HCT116 (cell line): ENCODE measurements around the gene NUDT16L1. TPM values are rescaled to one million over a fixed set of nuclear protein-coding genes. Genes with fewer than 3 reads are reported as not detected.

ENCODE experiments used
- ATAC-seq: fragments of 200-7000 bp; cut with Tn5 transposase; 2 replicates; pipeline ENCODE4 v1.9.1; 2020; ENCODE audit warnings: mild to moderate bottlenecking, moderate library complexity
- BruUV-seq: library from RNA; stranded (reverse); fragments of 400-500 nt; replicated peaks from 2 replicates; lab custom pipeline; 2021; lab: Mats Ljungman, UMichigan
- CTCF ChIA-PET: fragments of 300-600 bp; sonication (Branson Sonifier 250); formaldehyde crosslinking; loops from one replicate; lab custom pipeline; 2021; ENCODE audit warnings: antibody characterized with exemption; lab: Charles Lee
- POLR2A ChIA-PET: fragments of 300-600, 350-600 bp; sonication (Branson Sonifier 250); formaldehyde crosslinking; loops from one replicate; lab custom pipeline; 2021; ENCODE audit warnings: antibody characterized with exemption; lab: Charles Lee
- RAD21 ChIA-PET, 2 experiments: fragments of 300-600 bp; sonication (Branson Sonifier 250); formaldehyde crosslinking; loops; one replicate each; lab custom pipeline; 2023; ENCODE audit warnings: low total read pairs in 2 of 2; ENCODE audit not compliant: uncharacterized antibody in 2 of 2, unreplicated experiment in 2 of 2, low non-redundant PET in 1 of 2; lab: Charles Lee
- DNase-seq: peaks from one replicate; pipeline ENCODE4 v3.0.0-alpha.2; 2010; ENCODE audit warnings: low read depth, low spot score
- H2AFZ ChIP-seq: fragments of 200-600 bp; shearing (Covaris generic), sonication (generic); 2 replicates; pipeline ENCODE4 v1.6.1; 2017; ENCODE audit warnings: low read depth, mixed run types, mixed read lengths, antibody characterized with exemption, low read length; ENCODE audit not compliant: poor library complexity, severe bottlenecking
- H3K27ac ChIP-seq: 2 replicates; pipeline ENCODE4 v1.5.1; 2012; ENCODE audit warnings: low read depth, low read length
- H3K27me3 ChIP-seq: fragments of 200-600 bp; sonication (generic); 2 replicates; pipeline ENCODE4 v1.6.1; 2016; ENCODE audit warnings: mixed run types, low read length, mixed read lengths; ENCODE audit not compliant: insufficient read depth
- H3K36me3 ChIP-seq, 2 experiments: fragments of 200-500 bp in 1 of 2; fragments of 200-600 bp in 1 of 2; sonication (Bioruptor generic) in 1 of 2; sonication (generic) in 1 of 2; 2 replicates each; pipeline versions ENCODE4 v1.5.1 to v1.6.1; 2014 to 2016; ENCODE audit warnings: low read length in 2 of 2, inconsistent platforms in 1 of 2, mixed read lengths in 1 of 2, mixed run types in 1 of 2; ENCODE audit not compliant: insufficient read depth in 2 of 2, control insufficient read depth in 1 of 2
- H3K4me1 ChIP-seq, 2 experiments: fragments of 200-600 bp in 1 of 2; sonication (generic) in 1 of 2; 2 replicates each; pipeline versions ENCODE4 v1.5.1 to v1.6.1; 2012 to 2017; ENCODE audit warnings: low read length in 2 of 2, inconsistent platforms in 1 of 2, mild to moderate bottlenecking in 1 of 2, mixed read lengths in 1 of 2, mixed run types in 1 of 2, moderate library complexity in 1 of 2; ENCODE audit not compliant: insufficient read depth in 2 of 2, control insufficient read depth in 1 of 2
- H3K4me2 ChIP-seq: fragments of 200-600 bp; sonication (generic); 2 replicates; pipeline ENCODE4 v1.6.1; 2017; ENCODE audit warnings: mixed run types, low read length, mixed read lengths
- H3K4me3 ChIP-seq, 2 experiments: fragments of 200-600 bp in 1 of 2; sonication (generic) in 1 of 2; replicated peaks in 1 of 2; 2 replicates each; pipeline ENCODE4 v1.5.1; 2011 to 2016; ENCODE audit warnings: low read length in 2 of 2, control low read depth in 1 of 2, low read depth in 1 of 2, mild to moderate bottlenecking in 1 of 2, mixed read lengths in 1 of 2, mixed run types in 1 of 2
- H3K79me2 ChIP-seq: fragments of 200-600 bp; sonication (generic); 2 replicates; pipeline ENCODE4 v1.6.1; 2017; ENCODE audit warnings: mild to moderate bottlenecking, mixed run types, low read length, moderate library complexity, mixed read lengths; ENCODE audit not compliant: insufficient read depth
- H3K9ac ChIP-seq: fragments of 200-600 bp; sonication (generic); 2 replicates; pipeline ENCODE4 v1.6.1; 2016; ENCODE audit warnings: low read length, mixed read lengths
- H3K9me2 ChIP-seq: fragments of 200-600 bp; sonication (generic), shearing (Covaris generic); 2 replicates; pipeline ENCODE4 v1.6.1; 2017; ENCODE audit warnings: mixed run types, mild to moderate bottlenecking, moderate library complexity; ENCODE audit not compliant: insufficient read depth
- H3K9me3 ChIP-seq, 2 experiments: fragments of 200-500 bp in 1 of 2; fragments of 200-600 bp in 1 of 2; sonication (Bioruptor generic) in 1 of 2; sonication (generic) in 1 of 2; 2 replicates each; pipeline ENCODE4 v1.6.1; 2014 to 2017; ENCODE audit warnings: low read length in 2 of 2, mixed read lengths in 2 of 2, inconsistent platforms in 1 of 2, low read depth in 1 of 2, mild to moderate bottlenecking in 1 of 2, mixed run types in 1 of 2, moderate library complexity in 1 of 2; ENCODE audit not compliant: control insufficient read depth in 1 of 2, insufficient read depth in 1 of 2
- H4K20me1 ChIP-seq: fragments of 200-600 bp; sonication (generic), shearing (Covaris generic); 2 replicates; pipeline ENCODE4 v1.6.1; 2017; ENCODE audit warnings: mixed run types, mild to moderate bottlenecking, moderate library complexity; ENCODE audit not compliant: insufficient read depth
- CBX3 ChIP-seq: IDR thresholded peaks from 2 replicates; pipeline ENCODE4 v1.6.1; 2012; ENCODE audit warnings: low read depth
- CEBPB ChIP-seq: IDR thresholded peaks from 2 replicates; pipeline ENCODE4 v1.6.1; 2012; ENCODE audit warnings: low read depth
- EGR1 ChIP-seq: IDR thresholded peaks from 2 replicates; pipeline ENCODE4 v1.6.1; 2012; ENCODE audit warnings: low read depth
- ELF1 ChIP-seq: IDR thresholded peaks from 2 replicates; pipeline ENCODE4 v1.6.1; 2012; ENCODE audit warnings: low read depth, borderline replicate concordance
- EZH2 ChIP-seq: fragments of 200-600 bp; sonication (generic); IDR thresholded peaks from 2 replicates; pipeline ENCODE4 v1.6.1; 2017; ENCODE audit warnings: antibody characterized with exemption, mixed run types
- JUND ChIP-seq: IDR thresholded peaks from 2 replicates; pipeline ENCODE4 v1.6.1; 2012
- MAX ChIP-seq: IDR thresholded peaks from 2 replicates; pipeline ENCODE4 v1.6.1; 2012
- POLR2AphosphoS5 ChIP-seq: IDR thresholded peaks from 2 replicates; pipeline ENCODE4 v1.6.1; 2011; ENCODE audit warnings: mild to moderate bottlenecking, low read depth, low read length, moderate library complexity
- RAD21 ChIP-seq: IDR thresholded peaks from 2 replicates; pipeline ENCODE4 v1.6.1; 2012; ENCODE audit warnings: low read depth, mild to moderate bottlenecking
- REST ChIP-seq: IDR thresholded peaks from 2 replicates; pipeline ENCODE4 v1.6.1; 2012; ENCODE audit warnings: low read depth
- SIN3A ChIP-seq: IDR thresholded peaks from 2 replicates; pipeline ENCODE4 v1.6.1; 2012; ENCODE audit warnings: low read depth
- SP1 ChIP-seq: IDR thresholded peaks from 2 replicates; pipeline ENCODE4 v1.6.1; 2012; ENCODE audit warnings: low read depth
- YY1 ChIP-seq: IDR thresholded peaks from 2 replicates; pipeline ENCODE4 v1.6.1; 2011; ENCODE audit warnings: low read length, low read depth, moderate library complexity, mild to moderate bottlenecking; ENCODE audit not compliant: insufficient replicate concordance; ENCODE audit errors: extremely low read depth
- ZNF274 ChIP-seq: fragments of 200-500 bp; sonication (Bioruptor generic); IDR thresholded peaks from 2 replicates; pipeline ENCODE4 v1.6.1; 2014; ENCODE audit warnings: mild to moderate bottlenecking, low read depth, low read length, inconsistent platforms
- intact Hi-C: fragments of 100-400 bp; cut with micrococcal nuclease; formaldehyde crosslinking; loops from 2 replicates; pipeline ENCODE4 v1.10.0; 2022
- total RNA-seq: library from RNA; stranded (reverse); gene quantifications from one replicate; pipeline ENCODE4 v1.2.1, GENCODE V29; 2021; ENCODE audit not compliant: unreplicated experiment

Gene NUDT16L1
- total RNA-seq, 1 experiment from 2014 or later, result 23.4 TPM

GRCh38 chr16:4652561-4652960, 40.8 kb upstream of the NUDT16L1 start:
- ATAC-seq, result no peak
- no peaks in the 10 kb centered on the region for H3K9me2 ChIP-seq
- H3K36me3 ChIP-seq, result peaks cover 0 to 14% of the 10 kb centered on the region in 2 experiments; a peak in 2 of 4 replicates
- H3K9ac ChIP-seq, result no peak overlapping the region
- BruUV-seq, result no TSS peak
- no peak overlapping the region for H3K4me3 ChIP-seq
- H3K79me2 ChIP-seq, result peaks cover 19% of the 10 kb centered on the region
- H3K4me1 ChIP-seq, result peaks cover 2 to 8% of the 10 kb centered on the region in 2 experiments; a peak in 3 of 4 replicates
- no peaks in the 10 kb centered on the region for H4K20me1 ChIP-seq
- intact Hi-C loops, result loop anchor here (10.0 kb wide), 1 partner anchor 138 kb away; no protein-coding TSS in a partner anchor
- TF ChIP-seq ZNF274, result no peak
- no peak for TF ChIP-seq SP1
- TF ChIP-seq CEBPB, result no peak
- TF ChIP-seq ELF1, result no peak
- TF ChIP-seq MAX, result no peak
- TF ChIP-seq RAD21, result no peak
- TF ChIP-seq POLR2AphosphoS5, result no peak
- no peak for TF ChIP-seq SIN3A
- TF ChIP-seq YY1, result no peak
- no peak for TF ChIP-seq CBX3
- no peak for TF ChIP-seq EGR1
- TF ChIP-seq EZH2, result no peak
- no peak for TF ChIP-seq REST
- TF ChIP-seq JUND, result no peak
- TF ChIP-seq, all 23 proteins: peak for 0
- Histone ChIP-seq H3K9me3 (no peaks in the 10 kb centered on the region), H3K27ac (no peak overlapping the region), H3K27me3 (no peaks in the 10 kb centered on the region), H2AFZ (no peak overlapping the region), H3K4me2 (no peak overlapping the region)
- RAD21 ChIA-PET, result no interaction called here
- CTCF ChIA-PET, result no interaction called here
- POLR2A ChIA-PET, result no interaction called here
- DNase-seq, result no peak
